Measurements from ENCODE around the gene CPPED1.

DNA sequence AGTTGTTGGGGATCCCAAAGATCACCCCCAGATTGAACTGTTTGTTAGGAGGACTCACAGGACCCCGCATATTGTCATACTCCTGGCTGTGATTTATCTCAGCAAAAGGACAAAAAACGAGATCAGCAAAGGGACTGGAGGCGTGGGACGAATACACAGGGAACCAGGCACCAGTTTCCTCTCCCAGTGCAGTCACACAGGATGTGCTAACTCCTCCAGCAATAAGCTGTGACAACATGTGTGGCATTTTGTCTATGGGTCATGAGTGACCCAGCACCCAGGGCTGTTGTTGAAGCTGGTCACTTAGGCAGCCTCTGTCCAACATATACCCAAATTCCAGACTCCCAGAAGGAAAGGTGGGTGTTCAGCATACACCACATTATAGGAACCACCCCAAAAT lies 60.9 kb downstream of the CPPED1 start:
- TF ChIP-seq, protein P1, sequence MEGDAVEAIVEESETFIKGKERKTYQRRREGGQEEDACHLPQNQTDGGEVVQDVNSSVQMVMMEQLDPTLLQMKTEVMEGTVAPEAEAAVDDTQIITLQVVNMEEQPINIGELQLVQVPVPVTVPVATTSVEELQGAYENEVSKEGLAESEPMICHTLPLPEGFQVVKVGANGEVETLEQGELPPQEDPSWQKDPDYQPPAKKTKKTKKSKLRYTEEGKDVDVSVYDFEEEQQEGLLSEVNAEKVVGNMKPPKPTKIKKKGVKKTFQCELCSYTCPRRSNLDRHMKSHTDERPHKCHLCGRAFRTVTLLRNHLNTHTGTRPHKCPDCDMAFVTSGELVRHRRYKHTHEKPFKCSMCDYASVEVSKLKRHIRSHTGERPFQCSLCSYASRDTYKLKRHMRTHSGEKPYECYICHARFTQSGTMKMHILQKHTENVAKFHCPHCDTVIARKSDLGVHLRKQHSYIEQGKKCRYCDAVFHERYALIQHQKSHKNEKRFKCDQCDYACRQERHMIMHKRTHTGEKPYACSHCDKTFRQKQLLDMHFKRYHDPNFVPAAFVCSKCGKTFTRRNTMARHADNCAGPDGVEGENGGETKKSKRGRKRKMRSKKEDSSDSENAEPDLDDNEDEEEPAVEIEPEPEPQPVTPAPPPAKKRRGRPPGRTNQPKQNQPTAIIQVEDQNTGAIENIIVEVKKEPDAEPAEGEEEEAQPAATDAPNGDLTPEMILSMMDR (conservative IDR thresholded peaks at IDR 0.05 in 1 of 2, IDR thresholded peaks at IDR 0.05 in 1 of 2; ENCODE audit: low read depth in 1 of 2, low read length in 2 of 2), result no peak
- no peak for TF ChIP-seq EZH2 (IDR thresholded peaks at IDR 0.05; ENCODE audit: low read length, missing control alignments)

All from fibroblast of lung (primary cell).